AG10803 (cell line): Measurements from ENCODE around the gene EFCAB11.
A peak's percentile ranks its signal among the peaks of the same experiment; 100 is the strongest.

Experiments used
- DNase-seq: peaks from one replicate; pipeline ENCODE4 v3.0.0; 2010; ENCODE audit warnings: low read depth
- H3K4me3 ChIP-seq: 2 replicates; pipeline ENCODE4 v1.5.1; 2011; ENCODE audit warnings: mild to moderate bottlenecking, low read length, control low read depth
- TF ChIP-seq, protein P1 (sequence below): conservative IDR thresholded peaks from 2 replicates; pipeline ENCODE4 v1.5.1; 2011; ENCODE audit warnings: mild to moderate bottlenecking, low read length, control low read depth, inconsistent platforms

The EFCAB11 gene

DNA sequence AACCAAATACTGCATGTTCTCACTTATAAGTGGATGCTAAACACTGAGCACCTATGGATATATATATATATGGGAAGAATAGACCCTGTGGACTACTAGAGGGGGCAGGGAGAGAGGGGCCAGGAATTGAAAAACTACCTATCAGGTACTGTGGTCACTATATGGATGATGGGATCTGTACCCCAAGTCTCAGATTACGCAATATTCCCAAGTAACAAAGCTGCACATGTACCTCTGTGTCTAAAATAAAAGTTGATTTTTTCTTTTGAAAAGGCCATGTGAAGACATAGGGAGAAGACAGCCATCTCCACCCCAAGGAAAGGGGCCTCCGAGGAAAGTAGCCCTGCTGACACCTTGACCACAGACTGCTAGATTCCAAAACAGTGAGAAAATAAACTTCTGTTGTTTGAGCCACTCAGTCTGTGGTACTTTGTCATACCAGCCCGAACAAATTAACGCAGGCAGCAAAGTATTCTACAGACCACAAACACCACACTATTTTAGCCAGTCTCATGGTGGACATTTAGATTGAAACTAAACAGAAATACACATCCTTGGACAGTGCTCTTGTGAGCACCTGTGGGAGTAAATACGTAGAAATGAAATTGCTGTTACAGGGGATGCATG is 197.1 kb downstream of the EFCAB11 start:
- DNase-seq, result no peak
- TF ChIP-seq, protein P1, sequence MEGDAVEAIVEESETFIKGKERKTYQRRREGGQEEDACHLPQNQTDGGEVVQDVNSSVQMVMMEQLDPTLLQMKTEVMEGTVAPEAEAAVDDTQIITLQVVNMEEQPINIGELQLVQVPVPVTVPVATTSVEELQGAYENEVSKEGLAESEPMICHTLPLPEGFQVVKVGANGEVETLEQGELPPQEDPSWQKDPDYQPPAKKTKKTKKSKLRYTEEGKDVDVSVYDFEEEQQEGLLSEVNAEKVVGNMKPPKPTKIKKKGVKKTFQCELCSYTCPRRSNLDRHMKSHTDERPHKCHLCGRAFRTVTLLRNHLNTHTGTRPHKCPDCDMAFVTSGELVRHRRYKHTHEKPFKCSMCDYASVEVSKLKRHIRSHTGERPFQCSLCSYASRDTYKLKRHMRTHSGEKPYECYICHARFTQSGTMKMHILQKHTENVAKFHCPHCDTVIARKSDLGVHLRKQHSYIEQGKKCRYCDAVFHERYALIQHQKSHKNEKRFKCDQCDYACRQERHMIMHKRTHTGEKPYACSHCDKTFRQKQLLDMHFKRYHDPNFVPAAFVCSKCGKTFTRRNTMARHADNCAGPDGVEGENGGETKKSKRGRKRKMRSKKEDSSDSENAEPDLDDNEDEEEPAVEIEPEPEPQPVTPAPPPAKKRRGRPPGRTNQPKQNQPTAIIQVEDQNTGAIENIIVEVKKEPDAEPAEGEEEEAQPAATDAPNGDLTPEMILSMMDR, result no peak
- H3K4me3 ChIP-seq, result no peak overlapping the region

DNA sequence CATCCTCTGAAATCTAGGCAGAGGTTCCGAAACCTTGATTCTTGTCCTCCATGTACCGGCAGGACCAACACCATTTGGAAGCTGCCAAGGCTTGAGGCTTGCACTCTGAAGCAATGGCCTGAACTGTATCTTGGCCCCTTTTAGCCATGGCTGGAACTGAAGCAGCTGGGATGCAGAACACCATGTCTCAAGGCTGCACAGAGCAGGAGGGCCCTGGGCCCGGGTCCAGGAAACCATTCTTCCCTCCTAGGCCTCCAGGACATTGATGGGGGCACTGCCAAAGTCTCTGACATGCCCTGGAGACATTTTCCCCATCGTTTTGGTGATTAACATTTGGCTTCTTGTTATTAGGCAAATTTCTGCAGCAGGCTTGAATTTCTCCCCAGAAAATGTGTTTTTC is 198.7 kb downstream of the EFCAB11 start:
- DNase-seq, result no peak
- TF ChIP-seq, protein P1, result no peak
- no peak overlapping the region for H3K4me3 ChIP-seq

DNA sequence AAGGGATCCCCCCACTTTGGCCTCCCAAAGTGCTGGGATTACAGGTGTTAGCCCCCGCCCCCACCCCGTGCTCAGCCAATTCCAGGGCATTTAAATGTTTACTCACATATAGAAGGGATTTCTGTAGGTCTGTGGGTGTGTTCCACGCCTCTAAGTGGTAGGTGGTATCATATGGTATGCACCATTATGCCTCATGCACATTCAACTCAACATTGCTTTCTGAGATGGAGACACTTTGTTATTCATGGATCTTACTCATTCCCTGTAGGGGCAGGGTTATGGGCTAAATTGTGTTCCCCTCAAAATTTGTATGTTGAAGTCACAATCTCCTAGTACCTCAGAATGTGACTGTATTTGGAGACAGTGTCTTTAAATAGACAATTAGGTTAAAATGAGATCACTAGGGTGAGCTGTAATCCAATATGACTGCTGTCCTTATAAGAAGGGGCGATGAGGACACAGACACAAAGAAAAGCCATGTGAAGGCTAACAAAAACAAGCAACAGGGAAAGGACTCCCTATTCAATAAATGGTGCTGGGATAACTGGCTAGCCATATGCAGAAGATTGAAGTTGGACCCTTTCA is 200.6 kb downstream of the EFCAB11 start:
- no peak overlapping the region for H3K4me3 ChIP-seq
- TF ChIP-seq, protein P1, result no peak
- DNase-seq, result no peak

DNA sequence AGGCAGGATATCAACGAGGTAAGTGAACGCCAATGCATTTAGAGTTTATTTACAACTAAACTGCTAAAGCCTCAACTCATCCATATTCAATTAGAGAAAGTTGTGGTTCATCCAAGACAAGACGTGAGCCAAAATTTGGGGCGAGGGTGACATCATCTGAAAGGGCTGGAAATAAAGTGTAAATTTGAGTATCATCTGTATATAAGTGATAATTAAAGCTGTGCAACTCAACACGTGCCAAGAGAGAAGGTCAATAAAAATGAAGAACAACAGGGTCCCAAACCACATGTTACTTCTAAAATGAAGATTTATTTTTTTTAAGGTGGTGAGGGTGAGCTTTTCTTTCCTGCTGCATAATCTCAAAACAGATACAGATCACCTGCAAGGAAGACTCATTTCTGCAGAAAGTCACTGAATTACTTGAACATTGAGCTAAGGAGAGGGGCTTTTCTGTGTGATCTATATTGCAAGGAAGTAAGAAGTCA is 203.6 kb downstream of the EFCAB11 start:
- no peak overlapping the region for H3K4me3 ChIP-seq
- no peak for DNase-seq
- TF ChIP-seq, protein P1, result no peak

DNA sequence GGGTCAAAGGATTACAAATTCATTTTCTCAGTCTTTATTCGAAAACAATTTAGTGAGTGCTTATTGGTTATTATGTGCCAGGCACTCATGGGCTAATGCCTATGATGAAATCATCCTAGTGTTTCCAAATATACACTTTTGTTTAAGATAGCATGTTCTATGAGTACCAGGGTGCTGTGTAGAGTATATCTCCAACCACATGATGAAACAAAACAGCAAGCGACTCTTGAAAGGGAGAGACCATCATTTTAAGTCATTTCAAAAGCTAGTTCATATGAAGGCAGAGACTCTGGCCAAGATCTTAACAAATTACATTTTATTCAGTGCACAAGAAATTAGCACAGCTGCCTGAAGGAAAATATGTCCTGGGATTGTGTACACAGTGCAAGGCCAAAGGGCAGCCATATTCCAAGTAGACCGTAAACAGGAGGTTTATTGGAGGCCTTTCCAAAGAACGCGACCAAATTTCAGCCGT is 204.2 kb downstream of the EFCAB11 start:
- DNase-seq, result peak; percentile 26
- TF ChIP-seq, protein P1, result no peak
- no peak overlapping the region for H3K4me3 ChIP-seq

DNA sequence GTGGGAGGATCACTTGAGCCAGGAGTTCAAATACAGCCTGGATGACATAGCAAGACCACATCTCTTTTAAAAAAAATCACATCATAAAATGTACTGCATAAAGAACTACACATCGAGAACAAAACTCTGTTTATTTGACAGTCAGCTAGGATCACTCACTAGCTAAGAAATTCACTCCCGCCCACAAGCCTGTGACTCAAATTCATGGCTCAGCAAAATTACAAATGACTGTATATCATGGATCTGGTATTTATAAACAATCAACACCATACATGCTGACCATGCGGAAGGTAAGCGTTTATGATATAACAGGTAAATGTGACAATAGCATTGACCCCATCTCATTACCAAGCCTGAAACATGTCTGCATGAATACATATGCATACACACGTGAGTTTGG is 206.5 kb downstream of the EFCAB11 start:
- no peak for DNase-seq
- H3K4me3 ChIP-seq, result no peak overlapping the region
- TF ChIP-seq, protein P1, result no peak

DNA sequence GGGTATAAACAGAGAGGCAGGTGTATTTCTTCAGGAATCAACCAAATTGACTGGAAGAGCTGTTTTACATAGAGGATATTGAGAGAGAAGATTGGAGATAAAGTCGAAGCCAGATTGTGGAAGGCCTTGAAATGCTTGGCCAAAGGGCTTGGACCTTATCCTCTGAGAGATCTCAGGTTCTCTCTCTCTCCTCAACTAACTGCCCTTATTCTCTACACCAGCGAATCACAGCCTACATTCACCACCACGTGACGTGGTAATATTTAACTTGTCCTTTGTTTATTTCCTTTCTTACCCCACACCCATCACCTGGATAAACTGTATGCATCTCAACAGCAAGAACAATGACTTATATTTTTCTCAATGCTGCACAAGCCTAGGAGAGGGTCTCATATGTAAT is 207.4 kb downstream of the EFCAB11 start:
- DNase-seq, result no peak
- no peak overlapping the region for H3K4me3 ChIP-seq
- TF ChIP-seq, protein P1, result no peak
